Dendritic cell treated with granulocyte-macrophage colony-stimulating factor and Interleukin-4, amounts not matched to agents 40 ng/mL and 50 ng/mL, for 4 days (primary cell): ENCODE data around the gene SALL1.

Experiments
- H3K27ac Mint-ChIP-seq: one replicate; pipeline ENCODE4 v1.8.0; 2022; ENCODE audit warnings: mild to moderate bottlenecking, mixed read lengths
- H3K27me3 Mint-ChIP-seq: one replicate; pipeline ENCODE4 v1.8.0; 2022; ENCODE audit warnings: mild to moderate bottlenecking, mixed read lengths
- H3K36me3 Mint-ChIP-seq: one replicate; pipeline ENCODE4 v1.8.0; 2022; ENCODE audit warnings: low read depth, mixed read lengths
- H3K4me1 Mint-ChIP-seq: one replicate; pipeline ENCODE4 v1.8.0; 2022; ENCODE audit warnings: low read depth, mixed read lengths
- H3K4me3 Mint-ChIP-seq: one replicate; pipeline ENCODE4 v1.8.0; 2022; ENCODE audit warnings: mild to moderate bottlenecking, moderate library complexity, mixed read lengths
- H3K9me3 Mint-ChIP-seq: one replicate; pipeline ENCODE4 v1.8.0; 2022; ENCODE audit warnings: mixed read lengths
- intact Hi-C: fragments of 100-400 bp; cut with micrococcal nuclease; formaldehyde crosslinking; loops from one replicate; pipeline ENCODE4 v1.15.0; 2022

Gene SALL1

DNA sequence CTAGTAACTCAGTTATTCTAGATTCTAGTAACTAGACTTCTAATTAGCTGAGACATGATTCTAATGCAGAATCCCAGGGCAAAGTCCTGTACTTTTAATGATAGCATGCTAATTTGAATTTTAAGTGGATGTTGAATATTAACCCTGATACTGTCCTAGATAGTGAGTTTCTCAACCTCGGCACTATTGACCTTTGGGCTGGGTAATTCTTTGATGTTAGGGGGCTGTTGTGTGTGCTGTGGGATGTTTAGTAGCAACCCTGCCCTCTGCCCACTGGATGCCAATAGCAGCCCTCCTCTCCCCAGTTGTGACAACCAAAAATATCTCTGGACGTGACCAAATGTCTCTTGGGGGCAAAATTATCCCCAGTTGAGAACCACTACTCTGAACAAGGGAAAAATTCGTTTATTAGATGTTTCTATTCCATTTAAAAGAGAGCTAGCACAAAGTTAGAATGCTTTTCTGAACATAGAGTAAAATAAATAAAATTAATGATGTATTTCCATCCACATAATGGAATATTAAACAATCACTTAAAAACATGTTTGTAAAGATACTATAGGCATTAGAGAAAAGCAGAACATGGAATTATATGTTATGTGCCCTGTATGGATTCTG, 30.2 kb downstream of the SALL1 start:
- H3K9me3 Mint-ChIP-seq = no peaks in the 10 kb centered on the region
- H3K36me3 Mint-ChIP-seq = no peaks in the 10 kb centered on the region
- intact Hi-C loops = no loop called here
- no peaks in the 10 kb centered on the region for H3K4me1 Mint-ChIP-seq
- peaks cover 29% of the 10 kb centered on the region for H3K27me3 Mint-ChIP-seq
- no peak overlapping the region for H3K27ac Mint-ChIP-seq
- no peak overlapping the region for H3K4me3 Mint-ChIP-seq

DNA sequence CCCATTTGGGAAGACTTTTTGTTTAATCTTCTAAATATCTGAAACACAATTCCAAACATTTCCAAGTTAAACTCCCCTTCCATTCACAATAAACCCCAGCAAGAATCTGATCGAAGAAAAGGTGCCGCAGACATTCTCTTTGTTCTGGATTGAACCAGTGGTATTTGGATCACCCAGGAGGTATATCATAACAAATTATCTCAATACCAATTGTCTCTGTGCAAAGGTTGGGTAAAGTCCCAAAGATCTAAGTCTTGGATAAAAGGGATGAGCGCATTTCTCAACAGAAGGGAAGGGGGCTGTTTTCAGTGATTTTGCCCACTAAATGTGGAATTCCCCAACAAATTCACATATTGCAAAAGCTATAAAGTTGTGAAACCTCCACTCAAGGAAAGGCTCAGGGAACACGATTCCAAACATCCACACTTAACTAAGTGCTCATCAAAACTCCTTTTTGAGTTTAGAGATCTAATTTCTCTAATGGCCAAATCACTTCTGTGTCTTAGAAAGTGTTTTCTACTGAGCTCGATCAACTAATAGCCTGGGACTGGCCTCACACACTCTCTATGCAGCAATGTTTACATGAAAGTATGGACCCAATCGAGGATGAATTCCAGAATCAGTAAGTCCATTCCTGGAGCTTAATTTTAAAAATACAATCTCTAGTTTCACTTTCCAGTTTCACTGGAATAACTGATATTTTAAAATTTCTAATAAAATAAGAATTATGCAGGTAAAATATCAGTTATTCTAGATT, 30.9 kb downstream of the SALL1 start:
- Mint-ChIP-seq H3K36me3 (no peaks in the 10 kb centered on the region), H3K4me1 (no peaks in the 10 kb centered on the region), H3K27ac (no peak overlapping the region), H3K4me3 (no peak overlapping the region), H3K27me3 (peaks cover 32% of the 10 kb centered on the region), H3K9me3 (no peaks in the 10 kb centered on the region)
- intact Hi-C loops = no loop called here

DNA sequence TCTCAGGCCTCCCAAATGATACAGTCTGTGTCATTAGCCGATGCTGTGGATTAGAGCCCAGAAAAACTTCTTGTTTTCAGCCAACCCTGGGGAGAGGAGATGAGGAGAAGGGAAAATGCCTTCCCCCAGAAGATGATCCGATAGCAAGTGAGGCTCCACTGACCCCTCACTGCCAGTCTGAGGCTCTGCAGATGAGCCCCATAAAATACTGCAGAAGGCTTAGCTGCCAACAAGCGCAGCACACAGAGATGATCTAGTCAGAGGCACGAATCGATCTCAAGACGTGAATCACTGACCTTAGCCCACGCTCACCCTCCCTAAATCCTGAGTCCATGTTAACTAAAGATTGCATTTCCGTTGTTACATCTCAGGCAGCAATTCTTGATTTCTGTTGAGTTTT, 31.5 kb downstream of the SALL1 start:
- Mint-ChIP-seq H3K4me3 (no peak overlapping the region), H3K36me3 (no peaks in the 10 kb centered on the region), H3K9me3 (no peaks in the 10 kb centered on the region), H3K4me1 (no peaks in the 10 kb centered on the region), H3K27ac (no peak overlapping the region), H3K27me3 (peaks cover 37% of the 10 kb centered on the region)
- intact Hi-C loops = no loop called here

DNA sequence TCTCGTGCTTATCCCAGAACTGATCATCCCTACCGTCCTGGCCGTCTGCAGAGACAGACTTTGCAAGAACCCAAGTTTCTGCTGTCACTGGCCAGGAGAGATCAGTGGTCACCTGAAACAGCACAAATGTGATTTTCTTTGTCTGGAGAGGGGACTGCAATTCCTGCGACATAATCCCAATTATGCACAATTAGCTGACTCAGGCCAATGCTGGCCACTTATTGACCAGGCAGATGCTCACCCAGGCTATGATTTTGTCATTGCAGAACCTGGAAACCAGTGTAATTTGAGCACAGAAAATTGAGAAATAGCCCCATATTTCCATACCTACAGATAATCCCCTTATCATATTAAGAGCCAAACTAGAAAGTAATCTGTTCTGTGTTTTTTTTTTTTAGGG, 34.7 kb downstream of the SALL1 start:
- intact Hi-C loops = no loop called here
- Mint-ChIP-seq H3K36me3 (no peaks in the 10 kb centered on the region), H3K9me3 (no peaks in the 10 kb centered on the region), H3K4me3 (no peak overlapping the region), H3K4me1 (peaks cover 5% of the 10 kb centered on the region), H3K27ac (no peak overlapping the region), H3K27me3 (peaks cover 59% of the 10 kb centered on the region)

DNA sequence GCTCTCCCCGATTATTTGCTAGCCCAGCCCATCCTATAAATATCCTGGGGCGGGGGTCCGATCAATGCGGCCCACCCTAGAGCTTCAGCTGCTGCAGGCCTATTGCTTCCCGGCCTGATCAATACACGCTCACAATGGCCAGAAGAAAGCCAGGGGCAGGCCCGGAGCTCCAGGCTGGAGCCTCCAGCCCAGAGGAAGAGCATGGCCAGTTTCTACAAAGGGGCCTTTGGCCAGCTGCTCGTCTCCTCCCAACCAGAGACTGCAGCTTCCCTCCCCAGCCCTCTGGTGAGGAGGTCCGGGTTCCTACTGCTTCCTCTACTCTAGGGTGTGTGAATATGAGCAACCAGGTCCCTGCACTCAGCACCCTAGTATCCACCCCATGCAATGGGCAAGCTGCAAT, 36.7 kb downstream of the SALL1 start:
- Mint-ChIP-seq H3K4me1 (peaks cover 5% of the 10 kb centered on the region), H3K9me3 (no peaks in the 10 kb centered on the region), H3K27me3 (peaks cover 55% of the 10 kb centered on the region), H3K4me3 (no peak overlapping the region), H3K36me3 (no peaks in the 10 kb centered on the region), H3K27ac (no peak overlapping the region)
- intact Hi-C loops = no loop called here

DNA sequence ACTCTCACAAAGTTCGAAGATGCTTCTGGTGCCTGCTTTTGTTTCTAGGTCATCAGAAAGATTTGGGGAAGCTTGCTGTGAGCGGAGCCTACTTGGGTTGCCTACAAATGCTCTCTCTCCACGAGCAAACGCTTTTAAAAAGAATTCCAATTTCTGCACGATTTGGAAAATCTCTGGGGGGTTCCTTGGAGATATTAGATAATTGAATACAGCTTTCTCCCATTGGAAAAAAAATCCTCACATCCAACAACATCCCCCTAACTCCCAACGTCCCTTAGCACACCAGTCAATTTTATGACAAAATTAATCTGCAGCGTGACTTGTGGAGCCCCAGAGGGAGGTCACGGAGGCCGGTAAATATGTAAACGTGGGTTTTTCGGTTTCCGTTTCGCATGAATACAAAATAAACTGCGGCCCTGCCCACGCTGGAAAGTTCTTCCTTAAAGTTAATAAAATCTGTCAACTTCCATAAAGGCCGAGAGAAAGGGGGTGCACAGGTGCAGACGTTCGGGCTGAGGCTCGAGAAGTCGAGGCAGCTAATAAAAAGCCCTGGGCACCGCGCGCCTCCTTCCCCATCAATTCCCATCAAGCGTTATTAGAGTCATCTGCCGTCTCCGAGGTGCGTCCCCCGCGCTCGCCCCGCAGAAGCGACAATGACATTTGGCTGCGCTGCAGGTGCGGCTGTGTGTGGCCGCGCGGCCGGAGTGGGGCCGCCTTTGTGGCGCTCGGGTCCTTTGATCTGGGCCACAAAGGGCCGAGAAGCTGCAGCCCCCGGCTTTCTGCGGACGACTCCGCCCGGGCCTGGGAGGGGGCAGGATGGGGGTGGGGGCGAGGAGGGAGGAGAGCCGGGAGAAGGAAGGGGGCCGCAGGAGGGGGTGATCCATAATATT, 37.6 kb downstream of the SALL1 start:
- H3K4me3 Mint-ChIP-seq = no peak overlapping the region
- intact Hi-C loops = no loop called here
- H3K4me1 Mint-ChIP-seq = peaks cover 5% of the 10 kb centered on the region

DNA sequence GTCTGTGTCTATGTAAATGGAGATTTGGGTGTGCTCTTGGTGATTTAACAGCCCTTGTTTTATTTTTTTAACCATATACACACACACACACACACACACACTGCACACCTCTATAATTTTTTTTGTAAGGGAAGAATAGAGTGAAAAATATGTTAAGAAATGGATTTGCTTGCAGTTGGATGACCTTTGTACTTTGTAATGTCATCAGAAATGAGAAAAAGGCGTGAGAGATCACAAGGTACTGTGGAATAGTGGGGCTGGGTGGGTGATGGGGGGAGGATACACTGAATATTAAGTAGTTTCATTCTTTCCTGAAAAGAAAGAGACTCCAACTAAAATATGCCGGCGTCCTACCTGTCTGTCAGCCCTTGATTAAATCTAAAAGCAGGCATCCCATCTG, 38.7 kb downstream of the SALL1 start:
- Mint-ChIP-seq H3K4me1 (peaks cover 5% of the 10 kb centered on the region), H3K36me3 (no peaks in the 10 kb centered on the region), H3K9me3 (no peaks in the 10 kb centered on the region), H3K27me3 (peaks cover 51% of the 10 kb centered on the region), H3K27ac (no peak overlapping the region), H3K4me3 (no peak overlapping the region)
- intact Hi-C loops = no loop called here

More for the DNA sequence above, 37.6 kb downstream of the SALL1 start:
- Mint-ChIP-seq H3K27me3 (peaks cover 53% of the 10 kb centered on the region), H3K27ac (no peak overlapping the region), H3K36me3 (no peaks in the 10 kb centered on the region), H3K9me3 (no peaks in the 10 kb centered on the region)

DNA sequence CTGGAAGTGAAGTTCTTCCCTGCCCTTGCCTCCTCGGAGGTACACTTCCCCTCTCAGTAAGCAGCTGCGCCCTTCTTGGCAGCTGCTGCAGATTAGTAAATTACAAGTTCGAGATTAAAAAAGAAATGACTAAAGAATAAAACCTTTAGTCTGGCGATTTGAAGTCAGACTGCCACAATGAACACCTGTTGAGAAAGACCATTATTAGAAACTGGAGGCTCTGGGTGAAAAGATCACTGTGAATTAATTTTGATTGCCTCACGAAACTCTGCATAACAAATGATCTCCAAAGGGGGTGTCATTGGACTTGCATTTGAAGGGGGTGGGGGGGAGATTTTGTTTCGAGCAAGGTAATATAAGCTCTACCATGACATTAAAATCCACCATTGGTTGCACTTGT, 39.3 kb downstream of the SALL1 start:
- Mint-ChIP-seq H3K27me3 (peaks cover 51% of the 10 kb centered on the region), H3K27ac (no peak overlapping the region), H3K36me3 (no peaks in the 10 kb centered on the region), H3K9me3 (no peaks in the 10 kb centered on the region), H3K4me1 (peaks cover 5% of the 10 kb centered on the region), H3K4me3 (no peak overlapping the region)
- intact Hi-C loops = no loop called here

DNA sequence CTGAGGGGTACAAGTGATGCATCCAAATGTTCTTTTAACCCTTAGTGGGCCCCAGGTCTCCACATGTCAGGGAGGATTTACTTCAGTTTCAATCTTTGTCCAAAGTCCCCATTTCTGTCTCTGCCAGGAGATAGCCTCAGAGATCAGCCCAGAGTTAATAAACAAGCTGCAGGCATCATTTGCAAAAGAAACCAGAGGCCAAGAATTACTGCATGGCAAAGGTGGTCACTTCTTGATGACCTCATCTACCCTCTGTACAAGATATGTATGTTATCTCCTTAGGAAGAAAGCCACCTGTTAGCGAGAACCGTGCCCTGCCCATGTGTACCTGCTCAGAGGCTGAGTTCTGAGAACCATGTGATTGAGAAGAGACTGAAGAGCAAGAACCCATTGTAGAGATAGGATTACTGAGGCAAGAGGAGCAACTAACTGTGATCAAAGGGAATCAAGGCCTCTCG, 40.3 kb downstream of the SALL1 start:
- Mint-ChIP-seq H3K9me3 (no peaks in the 10 kb centered on the region), H3K27me3 (peaks cover 44% of the 10 kb centered on the region), H3K27ac (no peak overlapping the region), H3K4me3 (no peak overlapping the region), H3K36me3 (no peaks in the 10 kb centered on the region), H3K4me1 (peaks cover 5% of the 10 kb centered on the region)
- intact Hi-C loops = no loop called here

DNA sequence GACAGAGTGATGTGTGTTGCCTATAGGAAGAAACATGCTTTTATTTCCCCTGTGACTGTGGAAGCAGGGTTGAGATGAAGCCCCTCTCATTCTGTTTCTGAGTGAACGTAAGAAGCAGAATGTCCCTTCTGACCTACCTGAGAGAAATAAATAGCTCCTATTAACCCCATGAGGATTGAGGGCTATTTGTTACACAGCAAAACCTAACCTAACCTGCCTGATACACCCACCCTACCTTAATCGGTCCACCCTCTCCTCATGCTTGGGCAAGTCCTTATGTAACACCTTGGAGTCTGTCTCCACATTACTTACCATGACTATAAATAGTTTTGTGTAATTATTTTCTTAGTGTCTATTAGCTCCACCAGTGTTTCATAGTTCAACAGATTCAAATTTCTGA, 41.9 kb downstream of the SALL1 start:
- Mint-ChIP-seq H3K4me3 (no peak overlapping the region), H3K27me3 (peaks cover 29% of the 10 kb centered on the region), H3K9me3 (no peaks in the 10 kb centered on the region), H3K27ac (no peak overlapping the region), H3K36me3 (no peaks in the 10 kb centered on the region), H3K4me1 (peaks cover 5% of the 10 kb centered on the region)
- intact Hi-C loops = no loop called here

DNA sequence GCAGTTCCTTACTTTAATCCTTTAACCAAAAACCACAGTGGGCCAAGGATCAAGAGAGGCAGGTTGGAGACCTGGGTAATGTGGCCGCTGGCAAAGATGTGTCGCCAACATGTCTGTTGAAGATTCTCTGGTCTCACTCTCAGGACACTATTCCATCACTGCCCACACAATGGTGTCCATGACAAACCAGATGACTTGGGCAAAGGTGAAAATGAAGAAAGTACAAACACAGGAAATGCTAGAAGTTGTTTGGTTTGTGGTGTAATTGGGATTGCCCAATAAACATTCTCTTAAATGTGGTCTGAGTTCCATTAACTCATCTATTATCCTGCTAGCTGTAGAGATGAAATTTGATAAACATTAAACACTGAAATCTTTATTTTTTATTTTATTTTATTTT, 43.3 kb downstream of the SALL1 start:
- H3K9me3 Mint-ChIP-seq = no peaks in the 10 kb centered on the region
- no peak overlapping the region for H3K4me3 Mint-ChIP-seq
- peaks cover 15% of the 10 kb centered on the region for H3K27me3 Mint-ChIP-seq
- no peaks in the 10 kb centered on the region for H3K36me3 Mint-ChIP-seq
- intact Hi-C loops = no loop called here
- H3K27ac Mint-ChIP-seq = no peak overlapping the region
- no peaks in the 10 kb centered on the region for H3K4me1 Mint-ChIP-seq

DNA sequence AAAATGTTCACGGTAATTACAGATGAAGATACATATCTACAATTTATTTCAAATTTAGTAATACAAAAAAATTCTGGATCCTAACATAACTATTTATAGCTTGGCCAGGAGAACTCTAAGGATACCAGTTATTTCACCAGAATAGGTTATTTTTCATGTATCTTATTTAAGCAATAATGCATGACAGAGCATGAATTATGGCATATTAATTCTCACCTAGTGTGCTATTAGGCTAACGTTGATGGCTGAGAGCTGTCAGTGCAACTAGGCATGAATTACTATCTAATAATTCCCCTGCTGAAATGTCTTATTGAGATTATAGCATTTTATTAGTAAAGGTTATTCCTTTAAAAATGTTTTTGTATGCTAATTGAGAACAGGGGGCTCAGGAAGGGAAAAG, 44.5 kb downstream of the SALL1 start:
- peaks cover 5% of the 10 kb centered on the region for H3K27me3 Mint-ChIP-seq
- H3K4me1 Mint-ChIP-seq = no peaks in the 10 kb centered on the region
- H3K36me3 Mint-ChIP-seq = no peaks in the 10 kb centered on the region
- no peak overlapping the region for H3K4me3 Mint-ChIP-seq
- H3K27ac Mint-ChIP-seq = no peak overlapping the region
- no peaks in the 10 kb centered on the region for H3K9me3 Mint-ChIP-seq
- intact Hi-C loops = no loop called here

DNA sequence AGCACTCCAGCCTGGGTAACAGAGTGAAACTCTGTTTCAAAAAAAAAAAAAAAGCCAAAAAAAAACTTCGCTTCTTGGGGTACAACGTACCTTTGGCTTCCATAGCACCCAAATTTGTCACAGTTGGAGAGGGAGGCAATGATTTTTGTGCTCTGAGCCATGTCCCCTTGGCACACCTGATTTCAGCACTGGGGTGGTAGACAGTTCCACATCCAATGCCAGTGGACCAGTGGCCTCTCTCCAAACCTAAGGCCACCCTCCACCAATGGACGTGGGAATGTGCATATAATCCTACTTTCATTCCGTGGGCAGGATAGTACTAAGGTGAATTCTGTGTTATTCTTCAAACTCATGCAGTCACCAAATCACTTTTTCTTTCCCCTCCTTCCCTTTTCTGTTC, 47.5 kb downstream of the SALL1 start:
- intact Hi-C loops = no loop called here
- no peaks in the 10 kb centered on the region for H3K36me3 Mint-ChIP-seq
- H3K9me3 Mint-ChIP-seq = no peaks in the 10 kb centered on the region
- H3K4me1 Mint-ChIP-seq = no peaks in the 10 kb centered on the region
- H3K27me3 Mint-ChIP-seq = no peaks in the 10 kb centered on the region
- no peak overlapping the region for H3K27ac Mint-ChIP-seq
- no peak overlapping the region for H3K4me3 Mint-ChIP-seq

DNA sequence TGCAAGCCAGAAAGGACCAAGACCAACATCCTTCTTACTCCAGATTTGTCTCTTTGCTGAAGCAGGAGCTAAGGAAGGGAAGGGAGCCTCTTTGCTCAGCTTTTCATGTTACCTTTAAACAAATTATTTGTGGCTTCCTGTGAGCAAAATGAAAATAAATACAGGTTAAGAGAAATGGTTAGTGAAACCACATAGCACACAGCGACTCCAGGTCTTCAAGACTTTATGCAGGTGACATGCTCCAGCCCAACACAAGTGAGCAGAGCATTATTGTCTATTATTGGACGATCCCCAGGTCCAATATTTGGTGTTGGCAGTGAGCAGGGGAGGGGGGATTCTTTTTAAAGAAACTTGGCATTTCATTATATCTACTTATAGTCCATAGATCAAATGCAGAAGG, 53.3 kb downstream of the SALL1 start:
- no peaks in the 10 kb centered on the region for H3K9me3 Mint-ChIP-seq
- no peak overlapping the region for H3K27ac Mint-ChIP-seq
- H3K4me1 Mint-ChIP-seq = no peaks in the 10 kb centered on the region
- intact Hi-C loops = no loop called here
- no peak overlapping the region for H3K4me3 Mint-ChIP-seq
- peaks cover 8% of the 10 kb centered on the region for H3K27me3 Mint-ChIP-seq
- no peaks in the 10 kb centered on the region for H3K36me3 Mint-ChIP-seq
